HepG2 (cell line): Measurements from ENCODE around the gene PPP4C. TPM values are rescaled to one million over a fixed set of nuclear protein-coding genes. Genes with fewer than 3 reads are reported as not detected.

Source experiments
- ASH2L ChIP-seq: fragments of 300-600, 200-600 bp; sonication (generic); IDR thresholded peaks from 2 replicates; pipeline ENCODE4 v1.7.0; 2017; ENCODE audit warnings: low read depth, mild to moderate bottlenecking, moderate library complexity, mixed read lengths, low read length; ENCODE audit not compliant: insufficient read length
- CEBPB ChIP-seq: IDR thresholded peaks from 2 replicates; pipeline ENCODE4 v1.6.1; 2011; ENCODE audit warnings: low read depth, low read length, improper control_type of control experiment, borderline replicate concordance
- MYC ChIP-seq: sonication (generic); formaldehyde crosslinking; IDR thresholded peaks from 2 replicates; pipeline ENCODE4 v1.9.0; 2021; ENCODE audit warnings: missing genetic modification reagents, borderline replicate concordance
- NFATC3 ChIP-seq: sonication (generic); formaldehyde crosslinking; IDR thresholded peaks from 2 replicates; pipeline ENCODE4 v1.5.1; 2020; ENCODE audit warnings: mild to moderate bottlenecking, missing genetic modification reagents
- NPAS2 ChIP-seq: sonication (generic); formaldehyde crosslinking; IDR thresholded peaks from 2 replicates; pipeline ENCODE4 v1.8.0; 2022; ENCODE audit warnings: mild to moderate bottlenecking, missing genetic modification reagents, borderline replicate concordance
- NR2F2 ChIP-seq: IDR thresholded peaks from 2 replicates; pipeline ENCODE4 v1.6.1; 2012; ENCODE audit warnings: low read depth, inconsistent platforms, borderline replicate concordance
- PTBP1 ChIP-seq: fragments of 200-400 bp; formaldehyde crosslinking; IDR thresholded peaks from 2 replicates; pipeline ENCODE4 v1.6.1; 2018; ENCODE audit warnings: low read length, low read depth; ENCODE audit not compliant: poor library complexity, severe bottlenecking
- SIN3A ChIP-seq: IDR thresholded peaks from 2 replicates; pipeline ENCODE4 v1.6.1; 2011; ENCODE audit warnings: low read depth, mild to moderate bottlenecking, control low read depth, low read length, borderline replicate concordance
- SNAI1 ChIP-seq: sonication (generic); formaldehyde crosslinking; IDR thresholded peaks from 2 replicates; pipeline ENCODE4 v1.5.0; 2020; ENCODE audit warnings: mild to moderate bottlenecking, missing genetic modification reagents, borderline replicate concordance
- SP2 ChIP-seq: sonication (generic); formaldehyde crosslinking; IDR thresholded peaks from 2 replicates; pipeline ENCODE4 v1.5.1; 2020; ENCODE audit warnings: mild to moderate bottlenecking, missing genetic modification reagents
- SRSF1 ChIP-seq: fragments of 200-400 bp; formaldehyde crosslinking; optimal IDR thresholded peaks from 2 replicates; pipeline ENCODE3; 2017; ENCODE audit warnings: mild to moderate bottlenecking, low read depth, low read length, moderate library complexity
- ZNF331 ChIP-seq: sonication (generic); formaldehyde crosslinking; IDR thresholded peaks from 2 replicates; pipeline ENCODE4 v1.4.0; 2020; ENCODE audit warnings: missing genetic modification reagents
- ZNF335 ChIP-seq: sonication (generic); formaldehyde crosslinking; IDR thresholded peaks from 2 replicates; pipeline ENCODE4 v1.4.0; 2020; ENCODE audit warnings: missing genetic modification reagents
- ZNF343 ChIP-seq: sonication (generic); formaldehyde crosslinking; IDR thresholded peaks from 2 replicates; pipeline ENCODE4 v1.4.0; 2020; ENCODE audit warnings: mild to moderate bottlenecking, missing genetic modification reagents
- ZNF556 ChIP-seq: sonication (generic); formaldehyde crosslinking; IDR thresholded peaks from 2 replicates; pipeline ENCODE4 v1.4.0; 2020; ENCODE audit warnings: mild to moderate bottlenecking, missing genetic modification reagents, borderline replicate concordance
- ZNF562 ChIP-seq: sonication (generic); formaldehyde crosslinking; IDR thresholded peaks from 2 replicates; pipeline ENCODE4 v1.8.0; 2022; ENCODE audit warnings: missing genetic modification reagents, borderline replicate concordance
- polyA plus RNA-seq, 8 experiments: library from polyadenylated mRNA; depleted of rRNA in 3 of 8; stranded (reverse) in 7 of 8; unstranded in 1 of 8; fragments of >200 nt; fragmentation: Illumina TruSeq in 4 of 8; extraction: Trizol in 4 of 8; gene quantifications; 2 replicates each; pipeline versions ENCODE4 v1.2.1 to v1.2.3, GENCODE V29; 2011 to 2016; ENCODE audit warnings: low read depth in 4 of 8, missing spikeins in 1 of 8, mixed read lengths in 1 of 8; ENCODE audit not compliant: insufficient read depth in 1 of 8
- total RNA-seq, 5 experiments: library from RNA; depleted of rRNA; stranded (reverse); fragments of >200 nt; fragmentation: Illumina TruSeq; extraction: Trizol; gene quantifications; 2 replicates each; pipeline ENCODE4 v1.2.3, GENCODE V29; 2016; ENCODE audit warnings: low read depth in 1 of 5
- TF ChIP-seq, protein P1 (sequence below): fragments of 450-650 bp; IDR thresholded peaks from 2 replicates; pipeline ENCODE4 v1.6.1; 2017; ENCODE audit warnings: mild to moderate bottlenecking
- TF ChIP-seq, protein P2 (sequence below): sonication (generic); formaldehyde crosslinking; IDR thresholded peaks from 2 replicates; pipeline ENCODE4 v1.8.1; 2023; ENCODE audit warnings: mild to moderate bottlenecking, missing genetic modification reagents
- TF ChIP-seq, protein P3 (sequence below): sonication (generic); formaldehyde crosslinking; IDR thresholded peaks from 2 replicates; pipeline ENCODE4 v1.9.0; 2021; ENCODE audit warnings: missing genetic modification reagents, mild to moderate bottlenecking, borderline replicate concordance
- TF ChIP-seq, protein P4 (sequence below): IDR thresholded peaks from 2 replicates; pipeline ENCODE4 v1.6.1; 2012; ENCODE audit warnings: low read length, improper control_type of control experiment

The PPP4C gene
- total and polyA plus RNA-seq, 2 of the 13 experiments (the other 11 are each of a cell fraction or from before 2014, with no cell fraction given), result 176 to 220 TPM

DNA sequence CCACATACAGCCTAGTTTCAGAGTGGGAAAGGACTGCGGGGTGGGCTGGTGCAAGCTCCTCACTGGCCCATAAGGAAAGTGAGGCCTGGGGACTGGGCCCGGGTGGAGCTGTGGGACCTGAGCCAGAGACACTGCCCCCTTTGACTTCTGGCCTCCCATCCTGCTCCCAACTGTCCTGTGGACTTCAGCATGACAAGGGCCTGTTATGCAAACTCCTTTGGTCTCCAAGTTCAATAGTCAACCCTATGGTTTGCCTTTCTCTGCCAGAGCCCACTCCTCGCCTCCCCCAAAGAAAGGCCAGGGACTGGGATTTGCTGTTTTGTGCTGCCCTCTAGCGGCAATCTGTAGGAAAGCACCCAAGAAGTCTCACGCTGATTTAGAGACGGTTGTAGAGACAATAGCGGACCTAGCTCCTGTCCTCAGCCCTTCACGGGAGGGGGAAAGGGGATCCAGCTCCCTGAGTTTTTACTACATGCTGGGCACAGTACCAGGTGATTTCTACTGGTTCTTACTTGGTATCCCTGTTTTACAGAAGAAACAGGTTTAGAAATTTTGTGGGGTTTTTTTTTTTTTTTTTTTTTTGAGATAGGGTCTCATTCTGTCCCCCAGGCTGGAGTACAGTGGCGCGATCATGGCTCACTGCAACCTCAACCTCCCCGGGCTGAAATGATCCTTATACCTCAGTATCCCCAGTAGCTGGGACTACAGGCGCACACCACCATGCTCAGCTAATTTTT, 43.5 kb upstream of the PPP4C start (continued):
- TF ChIP-seq ZNF343 (CRISPR knock-in tag) (no peak), SIN3A (no peak), SRSF1 (no peak), ASH2L (no peak), ZNF562 (no peak), PTBP1 (no peak), ZNF335 (CRISPR knock-in tag) (no peak), NFATC3 (CRISPR knock-in tag) (0 out of 2 replicates have a peak, but pooled peaks have one; percentile 37), ZNF331 (CRISPR knock-in tag) (peak; percentile 57; the same call in 1 of the 2 replicates), SNAI1 (CRISPR knock-in tag) (no peak), NPAS2 (CRISPR knock-in tag) (no peak), MYC (CRISPR knock-in tag) (no peak), CEBPB (peak; percentile 8; the same call in 1 of the 2 replicates), NR2F2 (no peak), ZNF556 (CRISPR knock-in tag) (no peak), SP2 (CRISPR knock-in tag) (no peak)
- TF ChIP-seq, protein P1, sequence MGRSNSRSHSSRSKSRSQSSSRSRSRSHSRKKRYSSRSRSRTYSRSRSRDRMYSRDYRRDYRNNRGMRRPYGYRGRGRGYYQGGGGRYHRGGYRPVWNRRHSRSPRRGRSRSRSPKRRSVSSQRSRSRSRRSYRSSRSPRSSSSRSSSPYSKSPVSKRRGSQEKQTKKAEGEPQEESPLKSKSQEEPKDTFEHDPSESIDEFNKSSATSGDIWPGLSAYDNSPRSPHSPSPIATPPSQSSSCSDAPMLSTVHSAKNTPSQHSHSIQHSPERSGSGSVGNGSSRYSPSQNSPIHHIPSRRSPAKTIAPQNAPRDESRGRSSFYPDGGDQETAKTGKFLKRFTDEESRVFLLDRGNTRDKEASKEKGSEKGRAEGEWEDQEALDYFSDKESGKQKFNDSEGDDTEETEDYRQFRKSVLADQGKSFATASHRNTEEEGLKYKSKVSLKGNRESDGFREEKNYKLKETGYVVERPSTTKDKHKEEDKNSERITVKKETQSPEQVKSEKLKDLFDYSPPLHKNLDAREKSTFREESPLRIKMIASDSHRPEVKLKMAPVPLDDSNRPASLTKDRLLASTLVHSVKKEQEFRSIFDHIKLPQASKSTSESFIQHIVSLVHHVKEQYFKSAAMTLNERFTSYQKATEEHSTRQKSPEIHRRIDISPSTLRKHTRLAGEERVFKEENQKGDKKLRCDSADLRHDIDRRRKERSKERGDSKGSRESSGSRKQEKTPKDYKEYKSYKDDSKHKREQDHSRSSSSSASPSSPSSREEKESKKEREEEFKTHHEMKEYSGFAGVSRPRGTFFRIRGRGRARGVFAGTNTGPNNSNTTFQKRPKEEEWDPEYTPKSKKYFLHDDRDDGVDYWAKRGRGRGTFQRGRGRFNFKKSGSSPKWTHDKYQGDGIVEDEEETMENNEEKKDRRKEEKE, result no peak
- TF ChIP-seq, protein P2, sequence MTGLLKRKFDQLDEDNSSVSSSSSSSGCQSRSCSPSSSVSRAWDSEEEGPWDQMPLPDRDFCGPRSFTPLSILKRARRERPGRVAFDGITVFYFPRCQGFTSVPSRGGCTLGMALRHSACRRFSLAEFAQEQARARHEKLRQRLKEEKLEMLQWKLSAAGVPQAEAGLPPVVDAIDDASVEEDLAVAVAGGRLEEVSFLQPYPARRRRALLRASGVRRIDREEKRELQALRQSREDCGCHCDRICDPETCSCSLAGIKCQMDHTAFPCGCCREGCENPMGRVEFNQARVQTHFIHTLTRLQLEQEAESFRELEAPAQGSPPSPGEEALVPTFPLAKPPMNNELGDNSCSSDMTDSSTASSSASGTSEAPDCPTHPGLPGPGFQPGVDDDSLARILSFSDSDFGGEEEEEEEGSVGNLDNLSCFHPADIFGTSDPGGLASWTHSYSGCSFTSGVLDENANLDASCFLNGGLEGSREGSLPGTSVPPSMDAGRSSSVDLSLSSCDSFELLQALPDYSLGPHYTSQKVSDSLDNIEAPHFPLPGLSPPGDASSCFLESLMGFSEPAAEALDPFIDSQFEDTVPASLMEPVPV (CRISPR knock-in tag), result no peak
- TF ChIP-seq, protein P3, sequence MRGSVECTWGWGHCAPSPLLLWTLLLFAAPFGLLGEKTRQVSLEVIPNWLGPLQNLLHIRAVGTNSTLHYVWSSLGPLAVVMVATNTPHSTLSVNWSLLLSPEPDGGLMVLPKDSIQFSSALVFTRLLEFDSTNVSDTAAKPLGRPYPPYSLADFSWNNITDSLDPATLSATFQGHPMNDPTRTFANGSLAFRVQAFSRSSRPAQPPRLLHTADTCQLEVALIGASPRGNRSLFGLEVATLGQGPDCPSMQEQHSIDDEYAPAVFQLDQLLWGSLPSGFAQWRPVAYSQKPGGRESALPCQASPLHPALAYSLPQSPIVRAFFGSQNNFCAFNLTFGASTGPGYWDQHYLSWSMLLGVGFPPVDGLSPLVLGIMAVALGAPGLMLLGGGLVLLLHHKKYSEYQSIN (CRISPR knock-in tag), result no peak
- TF ChIP-seq, protein P4, sequence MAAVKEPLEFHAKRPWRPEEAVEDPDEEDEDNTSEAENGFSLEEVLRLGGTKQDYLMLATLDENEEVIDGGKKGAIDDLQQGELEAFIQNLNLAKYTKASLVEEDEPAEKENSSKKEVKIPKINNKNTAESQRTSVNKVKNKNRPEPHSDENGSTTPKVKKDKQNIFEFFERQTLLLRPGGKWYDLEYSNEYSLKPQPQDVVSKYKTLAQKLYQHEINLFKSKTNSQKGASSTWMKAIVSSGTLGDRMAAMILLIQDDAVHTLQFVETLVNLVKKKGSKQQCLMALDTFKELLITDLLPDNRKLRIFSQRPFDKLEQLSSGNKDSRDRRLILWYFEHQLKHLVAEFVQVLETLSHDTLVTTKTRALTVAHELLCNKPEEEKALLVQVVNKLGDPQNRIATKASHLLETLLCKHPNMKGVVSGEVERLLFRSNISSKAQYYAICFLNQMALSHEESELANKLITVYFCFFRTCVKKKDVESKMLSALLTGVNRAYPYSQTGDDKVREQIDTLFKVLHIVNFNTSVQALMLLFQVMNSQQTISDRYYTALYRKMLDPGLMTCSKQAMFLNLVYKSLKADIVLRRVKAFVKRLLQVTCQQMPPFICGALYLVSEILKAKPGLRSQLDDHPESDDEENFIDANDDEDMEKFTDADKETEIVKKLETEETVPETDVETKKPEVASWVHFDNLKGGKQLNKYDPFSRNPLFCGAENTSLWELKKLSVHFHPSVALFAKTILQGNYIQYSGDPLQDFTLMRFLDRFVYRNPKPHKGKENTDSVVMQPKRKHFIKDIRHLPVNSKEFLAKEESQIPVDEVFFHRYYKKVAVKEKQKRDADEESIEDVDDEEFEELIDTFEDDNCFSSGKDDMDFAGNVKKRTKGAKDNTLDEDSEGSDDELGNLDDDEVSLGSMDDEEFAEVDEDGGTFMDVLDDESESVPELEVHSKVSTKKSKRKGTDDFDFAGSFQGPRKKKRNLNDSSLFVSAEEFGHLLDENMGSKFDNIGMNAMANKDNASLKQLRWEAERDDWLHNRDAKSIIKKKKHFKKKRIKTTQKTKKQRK, result no peak
